H1 (cell line): ENCODE data around the gene SLC44A1. TPM values are rescaled to one million over a fixed set of nuclear protein-coding genes. Genes with fewer than 3 reads are reported as not detected.

Experiments used
- CTCF ChIA-PET: fragments of 300-600 bp; sonication (Branson Sonifier 250); formaldehyde crosslinking; loops from one replicate; lab custom pipeline; 2021; ENCODE audit not compliant: partially characterized antibody; lab: Charles Lee
- POLR2A ChIA-PET: fragments of 300-600 bp; sonication (Branson Sonifier 250); formaldehyde crosslinking; loops from one replicate; lab custom pipeline; 2021; ENCODE audit warnings: inconsistent platforms; ENCODE audit not compliant: partially characterized antibody; lab: Charles Lee
- DNase-seq, 2 experiments: peaks; one replicate each; pipeline versions ENCODE4 v3.0.0 to v3.0.0-alpha.2; 2010 to 2022; ENCODE audit warnings: low spot score in 2 of 2, low read depth in 1 of 2, mixed read lengths in 1 of 2
- FAIRE-seq: peaks from 2 replicates; lab custom pipeline; 2011; peaks lifted over from hg19 to GRCh38; lab: Jason Lieb, UNC
- H2AFZ ChIP-seq: 2 replicates; pipeline ENCODE4 v1.8.1; 2012; ENCODE audit warnings: low read length, inconsistent platforms
- H2AK5ac ChIP-seq: 2 replicates; pipeline ENCODE4 v1.6.1; 2013; ENCODE audit warnings: low read depth, low read length
- H2BK120ac ChIP-seq: replicated peaks from 2 replicates; pipeline ENCODE3; 2013; ENCODE audit warnings: low read depth, low read length, inconsistent platforms
- H2BK12ac ChIP-seq: 2 replicates; pipeline ENCODE4 v1.6.1; 2013; ENCODE audit warnings: low read depth, low read length
- H2BK15ac ChIP-seq: 2 replicates; pipeline ENCODE4 v1.6.1; 2013; ENCODE audit warnings: low read length
- H2BK20ac ChIP-seq: 2 replicates; pipeline ENCODE4 v1.6.1; 2013; ENCODE audit warnings: low read length
- H2BK5ac ChIP-seq: 2 replicates; pipeline ENCODE4 v1.6.1; 2013; ENCODE audit warnings: low read depth, low read length
- H3K14ac ChIP-seq: 2 replicates; pipeline ENCODE4 v1.6.1; 2013; ENCODE audit warnings: inconsistent platforms; ENCODE audit not compliant: insufficient read length
- H3K18ac ChIP-seq: 2 replicates; pipeline ENCODE4 v1.6.1; 2013; ENCODE audit warnings: low read length; ENCODE audit errors: extremely low read depth
- H3K23ac ChIP-seq: 2 replicates; pipeline ENCODE4 v1.6.1; 2013; ENCODE audit warnings: inconsistent platforms; ENCODE audit not compliant: insufficient read length
- H3K23me2 ChIP-seq: 2 replicates; pipeline ENCODE4 v1.6.1; 2013; ENCODE audit warnings: low read depth, low read length
- H3K27ac ChIP-seq: 2 replicates; pipeline ENCODE4 v1.6.1; 2011; ENCODE audit warnings: low read depth, low read length, inconsistent platforms
- H3K27me3 ChIP-seq, 4 experiments: replicated peaks in 1 of 4; 1 replicate in 1 of 4; 2 replicates in 3 of 4; pipeline versions ENCODE4 v1.6.1 to v1.8.1; 2011 to 2013; ENCODE audit warnings: low read length in 3 of 4, mild to moderate bottlenecking in 3 of 4, inconsistent platforms in 2 of 4, mixed read lengths in 2 of 4, moderate library complexity in 1 of 4; ENCODE audit not compliant: control insufficient read depth in 3 of 4, insufficient read depth in 3 of 4; ENCODE audit errors: extremely low read depth in 1 of 4
- H3K36me3 ChIP-seq, 4 experiments: 2 replicates each; pipeline versions ENCODE4 v1.6.1 to v1.8.1; 2011 to 2013; ENCODE audit warnings: mild to moderate bottlenecking in 4 of 4, low read length in 3 of 4, moderate library complexity in 2 of 4, control low read depth in 1 of 4, inconsistent platforms in 1 of 4; ENCODE audit not compliant: insufficient read depth in 4 of 4, control insufficient read depth in 2 of 4
- H3K4ac ChIP-seq: replicated peaks from 2 replicates; pipeline ENCODE3; 2013; ENCODE audit warnings: low read length, low read depth, mixed read lengths, inconsistent platforms; ENCODE audit not compliant: insufficient read length
- H3K4me1 ChIP-seq, 4 experiments: replicated peaks in 1 of 4; 1 replicate in 1 of 4; 2 replicates in 3 of 4; pipeline versions ENCODE4 v1.6.1 to v1.8.1; 2011 to 2013; ENCODE audit warnings: low read length in 3 of 4, inconsistent platforms in 2 of 4, mixed read lengths in 1 of 4; ENCODE audit not compliant: insufficient read depth in 4 of 4, control insufficient read depth in 3 of 4
- H3K4me2 ChIP-seq, 2 experiments: 2 replicates each; pipeline versions ENCODE4 v1.6.1 to v1.8.1; 2011 to 2013; ENCODE audit warnings: low read depth in 2 of 2, low read length in 2 of 2, control low read depth in 1 of 2, inconsistent platforms in 1 of 2, mild to moderate bottlenecking in 1 of 2; ENCODE audit not compliant: insufficient read depth in 1 of 2
- H3K4me3 ChIP-seq, 4 experiments: fragments of 200-600, 300-600 bp in 1 of 4; sonication (generic), shearing (Covaris generic), sonication (Bioruptor Twin) in 1 of 4; 2 replicates each; pipeline versions ENCODE4 v1.5.1 to v1.8.1; 2011 to 2016; ENCODE audit warnings: low read length in 4 of 4, low read depth in 3 of 4, control low read depth in 2 of 4, inconsistent platforms in 2 of 4, mild to moderate bottlenecking in 2 of 4, mixed read lengths in 1 of 4, moderate library complexity in 1 of 4; ENCODE audit not compliant: insufficient read depth in 2 of 4; ENCODE audit errors: extremely low read depth in 1 of 4
- H3K56ac ChIP-seq: replicated peaks from 2 replicates; pipeline ENCODE3; 2013; ENCODE audit warnings: low read depth, mild to moderate bottlenecking, mixed read lengths, low read length, inconsistent platforms; ENCODE audit not compliant: insufficient read length
- H3K79me1 ChIP-seq: 2 replicates; pipeline ENCODE4 v1.6.1; 2013; ENCODE audit warnings: low read depth, low read length, control low read depth
- H3K79me2 ChIP-seq, 2 experiments: 2 replicates each; pipeline versions ENCODE4 v1.6.1 to v1.8.1; 2012 to 2013; ENCODE audit warnings: low read length in 2 of 2, mild to moderate bottlenecking in 2 of 2, inconsistent platforms in 1 of 2; ENCODE audit not compliant: insufficient read depth in 2 of 2, control insufficient read depth in 1 of 2
- H3K9ac ChIP-seq, 4 experiments: replicated peaks in 1 of 4; 1 replicate in 1 of 4; 2 replicates in 3 of 4; pipeline versions ENCODE4 v1.6.1 to v1.8.1; 2011 to 2013; ENCODE audit warnings: low read depth in 3 of 4, low read length in 3 of 4, control low read depth in 2 of 4, mild to moderate bottlenecking in 2 of 4, moderate library complexity in 2 of 4, inconsistent platforms in 1 of 4; ENCODE audit errors: extremely low read depth in 1 of 4
- H3K9me3 ChIP-seq, 2 experiments: 2 replicates each; pipeline versions ENCODE4 v1.6.1 to v1.8.1; 2012 to 2013; ENCODE audit warnings: mild to moderate bottlenecking in 2 of 2, moderate library complexity in 2 of 2, control low read depth in 1 of 2, inconsistent platforms in 1 of 2, low read depth in 1 of 2, low read length in 1 of 2, mixed read lengths in 1 of 2; ENCODE audit not compliant: insufficient read depth in 2 of 2
- H4K20me1 ChIP-seq, 2 experiments: replicated peaks in 1 of 2; 2 replicates each; pipeline versions ENCODE3 to v1.8.1; 2011 to 2013; ENCODE audit warnings: inconsistent platforms in 2 of 2, low read length in 2 of 2, mild to moderate bottlenecking in 1 of 2; ENCODE audit not compliant: insufficient read depth in 2 of 2, control insufficient read depth in 1 of 2
- H4K5ac ChIP-seq: 2 replicates; pipeline ENCODE4 v1.6.1; 2013; ENCODE audit warnings: low read length, low read depth, mixed read lengths, inconsistent platforms; ENCODE audit not compliant: insufficient read length
- H4K8ac ChIP-seq: 2 replicates; pipeline ENCODE4 v1.8.0; 2013; ENCODE audit warnings: mild to moderate bottlenecking, moderate library complexity, low read length, inconsistent platforms; ENCODE audit not compliant: insufficient read depth; ENCODE audit errors: extremely low read depth
- H4K91ac ChIP-seq: replicated peaks from 2 replicates; pipeline ENCODE3; 2013; ENCODE audit warnings: low read length, mixed read lengths, inconsistent platforms; ENCODE audit not compliant: insufficient read length
- BCL11A ChIP-seq, 2 experiments: IDR thresholded peaks; one replicate each; pipeline ENCODE4 v1.6.1; 2011; ENCODE audit warnings: low read depth in 2 of 2, low read length in 2 of 2, mild to moderate bottlenecking in 2 of 2
- CHD1 ChIP-seq: IDR thresholded peaks from 2 replicates; pipeline ENCODE4 v1.6.1; 2012; ENCODE audit warnings: low read depth, low read length, improper control_type of control experiment
- CREB1 ChIP-seq: IDR thresholded peaks from 2 replicates; pipeline ENCODE4 v1.6.1; 2012; ENCODE audit warnings: inconsistent platforms
- CTBP2 ChIP-seq: IDR thresholded peaks from 2 replicates; pipeline ENCODE4 v1.7.0; 2011; ENCODE audit warnings: borderline replicate concordance, mild to moderate bottlenecking, moderate library complexity, mixed read lengths, low read length; ENCODE audit not compliant: insufficient read depth, insufficient read length
- EZH2 ChIP-seq: fragments of 200-600 bp; sonication (generic); IDR thresholded peaks from 2 replicates; pipeline ENCODE4 v1.7.1; 2012; ENCODE audit warnings: low read depth, mild to moderate bottlenecking, moderate library complexity, low read length, inconsistent platforms; ENCODE audit not compliant: severe bottlenecking
- KDM1A ChIP-seq: fragments of 200-600, 300-600 bp; sonication (generic); IDR thresholded peaks from 2 replicates; pipeline ENCODE4 v1.7.1; 2016; ENCODE audit warnings: mild to moderate bottlenecking, low read length, borderline replicate concordance
- KDM5A ChIP-seq: fragments of 200-600 bp; IDR thresholded peaks from 2 replicates; pipeline ENCODE4 v1.7.1; 2012; ENCODE audit warnings: mild to moderate bottlenecking, low read length, inconsistent platforms, mixed read lengths
- POU5F1 ChIP-seq: IDR thresholded peaks from 2 replicates; pipeline ENCODE4 v1.6.1; 2011; ENCODE audit warnings: low read depth, mild to moderate bottlenecking, low read length, moderate library complexity
- SAP30 ChIP-seq: fragments of 300-600 bp; sonication (generic); IDR thresholded peaks from 2 replicates; pipeline ENCODE4 v1.7.1; 2012; ENCODE audit warnings: low read length, moderate library complexity, mild to moderate bottlenecking, inconsistent platforms; ENCODE audit not compliant: insufficient read depth, insufficient replicate concordance
- SUZ12 ChIP-seq: fragments of 200-600 bp; sonication (generic); IDR thresholded peaks from 2 replicates; pipeline ENCODE4 v1.6.1; 2012; ENCODE audit warnings: mild to moderate bottlenecking, inconsistent platforms, low read length, moderate library complexity, mixed read lengths
- ZNF274 ChIP-seq: IDR thresholded peaks from 2 replicates; pipeline ENCODE4 v1.7.0; 2012; ENCODE audit warnings: low read length, borderline replicate concordance; ENCODE audit errors: extremely low read depth
- WGBS, 2 experiments: shearing (Covaris generic) in 1 of 2; methylation state at CpG; one replicate each; pipeline versions ENCODE4 v1.1.6 to v1.1.7; 2013 to 2015; ENCODE audit warnings: low lambda C conversion rate in 2 of 2, mixed read lengths in 2 of 2, inconsistent platforms in 1 of 2, low coverage in 1 of 2, missing lambda C conversion rate in 1 of 2; ENCODE audit not compliant: insufficient replicate concordance in 2 of 2, insufficient coverage in 1 of 2, insufficient read length in 1 of 2; ENCODE audit errors: extremely low coverage in 1 of 2, missing lambda C conversion rate in 1 of 2; 5-methylcytosine and 5-hydroxymethylcytosine counted together
- polyA plus RNA-seq, 7 experiments: library from polyadenylated mRNA; depleted of rRNA in 3 of 7; stranded (reverse) in 5 of 7; unstranded in 2 of 7; fragments of >200 nt in 5 of 7; fragments of 200-250 nt in 2 of 7; gene quantifications; 1 replicate in 5 of 7; 2 replicates in 1 of 7; 4 replicates in 1 of 7; pipeline versions ENCODE4 v1.2.1 to v1.2.3, GENCODE V29; 2011 to 2013; ENCODE audit warnings: missing spikeins in 2 of 7, mixed read lengths in 2 of 7
- total RNA-seq: library from RNA; stranded (reverse); fragmentation: NEBNext Ultra II Directional; extraction: Animal tissue kit (Norgen Biotek cat#: 25700); gene quantifications from 2 replicates; pipeline ENCODE4 v1.2.1, GENCODE V29; 2021
- TF ChIP-seq, protein P1 (sequence below): IDR thresholded peaks from 2 replicates; pipeline ENCODE4 v1.6.1; 2011; ENCODE audit warnings: low read length, improper control_type of control experiment

The SLC44A1 gene
- total and polyA plus RNA-seq, 2 of the 8 experiments (the other 6 are each of a cell fraction or from before 2014, with no cell fraction given): 30.5 to 71.2 TPM

DNA sequence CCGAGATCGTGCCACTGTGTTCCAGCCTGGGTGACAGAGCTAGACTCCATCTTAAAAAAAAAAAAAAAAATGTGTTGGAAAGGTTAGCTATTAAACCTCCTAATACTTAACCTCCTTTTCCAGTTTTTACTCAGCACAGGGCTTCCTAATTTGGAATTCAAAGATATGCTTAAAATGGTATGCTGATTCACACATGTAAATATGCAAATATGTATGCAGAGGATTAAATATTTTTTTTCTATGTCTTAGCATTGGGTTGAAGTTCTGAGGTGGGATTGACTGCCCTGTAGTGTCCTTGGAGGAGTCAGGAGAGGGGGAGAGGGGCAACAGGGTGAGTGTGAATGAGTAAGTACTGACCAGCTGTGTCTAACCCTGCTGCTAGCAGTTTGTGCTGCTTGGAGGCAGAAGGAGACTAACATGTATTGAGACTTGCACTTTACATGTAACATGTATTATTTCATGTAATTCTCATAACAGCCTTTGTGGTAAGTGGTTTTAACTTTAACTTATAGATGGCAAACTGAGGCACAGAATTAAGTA lies 63.2 kb downstream of the SLC44A1 start:
- H2AK5ac ChIP-seq: no peak overlapping the region
- no peak overlapping the region for H2BK15ac ChIP-seq
- H4K91ac ChIP-seq: no peak overlapping the region
- H2BK5ac ChIP-seq: no peak overlapping the region
- peaks cover 6% of the 10 kb centered on the region; the same call in 1 of the 2 replicates for H3K79me1 ChIP-seq
- peaks cover 0 to 43% of the 10 kb centered on the region in 2 experiments; a peak in 2 of 4 replicates for H3K79me2 ChIP-seq
- DNase-seq: no peak
- POLR2A ChIA-PET: interaction anchor here (0.6 to 2.7 kb wide), 3 partner anchors 11 to 88 kb away, joined by 3 to 10 read pairs (median 9); no protein-coding TSS in a partner anchor
- no peak overlapping the region for H4K5ac ChIP-seq
- no peak for FAIRE-seq
- CTCF ChIA-PET: interaction anchor here (0.6 to 1.9 kb wide), 5 partner anchors 9 to 53 kb away, joined by 3 to 6 read pairs (median 3); no protein-coding TSS in a partner anchor
- WGBS, 2 experiments: 100% methylated on average over 2 of the region's 2 CpGs; no CpG with 5 or more reads in 1 of the 2 experiments
- no peaks in the 10 kb centered on the region for H3K9me3 ChIP-seq
- H2BK120ac ChIP-seq: no peak overlapping the region
- H3K4me1 ChIP-seq: peaks cover 2 to 6% (median 3%) of the 10 kb centered on the region in 4 experiments; a peak in 3 of 7 replicates
- TF ChIP-seq POU5F1 (no peak), SUZ12 (no peak), CTBP2 (no peak), KDM1A (no peak), BCL11A (IDR thresholded peaks at IDR 0.05; ENCODE audit: low read depth in 2 of 2, low read length in 2 of 2) (no peak), EZH2 (no peak), CREB1 (no peak), SAP30 (no peak), KDM5A (no peak), ZNF274 (no peak), CHD1 (no peak)
- TF ChIP-seq, protein P1, sequence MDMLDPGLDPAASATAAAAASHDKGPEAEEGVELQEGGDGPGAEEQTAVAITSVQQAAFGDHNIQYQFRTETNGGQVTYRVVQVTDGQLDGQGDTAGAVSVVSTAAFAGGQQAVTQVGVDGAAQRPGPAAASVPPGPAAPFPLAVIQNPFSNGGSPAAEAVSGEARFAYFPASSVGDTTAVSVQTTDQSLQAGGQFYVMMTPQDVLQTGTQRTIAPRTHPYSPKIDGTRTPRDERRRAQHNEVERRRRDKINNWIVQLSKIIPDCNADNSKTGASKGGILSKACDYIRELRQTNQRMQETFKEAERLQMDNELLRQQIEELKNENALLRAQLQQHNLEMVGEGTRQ: no peak
- TF ChIP-seq, all 59 proteins: peak for 0
- Histone ChIP-seq H2AFZ (no peak overlapping the region), H3K27ac (no peak overlapping the region), H3K23me2 (no peaks in the 10 kb centered on the region), H3K18ac (no peak overlapping the region), H3K4me3 (no peak overlapping the region), H4K20me1 (no peaks in the 10 kb centered on the region), H3K4me2 (no peak overlapping the region), H3K56ac (no peak overlapping the region), H3K14ac (no peak overlapping the region), H2BK20ac (no peak overlapping the region), H4K8ac (no peak overlapping the region), H3K27me3 (no peaks in the 10 kb centered on the region), H3K4ac (no peak overlapping the region), H3K9ac (no peak overlapping the region), H2BK12ac (no peak overlapping the region), H3K23ac (no peak overlapping the region), H3K36me3 (peaks cover 0 to 13% (median 6%) of the 10 kb centered on the region in 4 experiments; a peak in 3 of 8 replicates)
